Body of pancreas (tissue), 4 donors: ENCODE data around the gene EFNA3. TPM values are rescaled to one million over a fixed set of nuclear protein-coding genes. Genes with fewer than 3 reads are reported as not detected.

Experiments
- ATAC-seq: fragments of 150-250 bp; one replicate; pipeline ENCODE4 v1.9.1; 2016
- DNase-seq, 4 donors: peaks; one replicate each; pipeline ENCODE4 v3.0.0-alpha.2; 2019
- H3K27ac ChIP-seq, 4 donors: fragments of 200-600 bp; sonication (generic); 1 replicate in 3 of 4; 2 replicates in 1 of 4; pipeline versions ENCODE4 v1.5.1 to v1.6.1; 2016 to 2019; ENCODE audit warnings: mild to moderate bottlenecking in 1 of 4, mixed read lengths in 1 of 4, moderate library complexity in 1 of 4
- H3K27me3 ChIP-seq, 2 donors: fragments of 200-600 bp; sonication (generic); one replicate each; pipeline ENCODE4 v1.6.0; 2016; ENCODE audit warnings: mild to moderate bottlenecking in 1 of 2
- H3K36me3 ChIP-seq, 2 donors: fragments of 200-600 bp; sonication (generic); replicated peaks in 1 of 2; 2 replicates each; pipeline ENCODE4 v1.5.1; 2016; ENCODE audit warnings: low read depth in 2 of 2; ENCODE audit not compliant: insufficient read depth in 1 of 2
- H3K4me1 ChIP-seq: fragments of 200-600 bp; sonication (generic); one replicate; pipeline ENCODE4 v1.6.0; 2016
- H3K4me3 ChIP-seq, 2 donors: fragments of 200-600 bp; sonication (generic); 1 replicate in 1 of 2; 2 replicates in 1 of 2; pipeline ENCODE4 v1.5.1; 2016 to 2019
- H3K9me3 ChIP-seq, 3 donors: fragments of 200-600 bp; sonication (generic); 1 replicate in 2 of 3; 2 replicates in 1 of 3; pipeline ENCODE4 v1.5.1; 2016
- POLR2A ChIP-seq, 3 donors: fragments of 450-650 bp; IDR thresholded peaks; one replicate each; pipeline ENCODE4 v1.6.1; 2016; ENCODE audit warnings: antibody characterized with exemption in 3 of 3, mild to moderate bottlenecking in 2 of 3
- WGBS, 2 donors: methylation state at CpG; one replicate each; pipeline ENCODE4 v1.1.5; 2017; 5-methylcytosine and 5-hydroxymethylcytosine counted together
- intact Hi-C: fragments of 100-400 bp; cut with DNase I; formaldehyde crosslinking; loops from one replicate; pipeline ENCODE4 v1.15.1; 2023
- total RNA-seq, 2 donors: library from RNA; depleted of rRNA; stranded (reverse); fragments of >200 nt; gene quantifications; one replicate each; pipeline ENCODE4 v1.1.0, GENCODE V29; 2016
- TF ChIP-seq, protein P1 (sequence below), 7 experiments: fragments of 450-650 bp in 4 of 7; fragments of 200-600 bp in 3 of 7; sonication (generic) in 3 of 7; IDR thresholded peaks; one replicate each; pipeline ENCODE4 v1.5.1; 2016 to 2019; ENCODE audit warnings: antibody characterized with exemption in 7 of 7

EFNA3 gene
- total RNA-seq, 2 donors from 2014 or later = 1.8 TPM; not detected in 1

DNA sequence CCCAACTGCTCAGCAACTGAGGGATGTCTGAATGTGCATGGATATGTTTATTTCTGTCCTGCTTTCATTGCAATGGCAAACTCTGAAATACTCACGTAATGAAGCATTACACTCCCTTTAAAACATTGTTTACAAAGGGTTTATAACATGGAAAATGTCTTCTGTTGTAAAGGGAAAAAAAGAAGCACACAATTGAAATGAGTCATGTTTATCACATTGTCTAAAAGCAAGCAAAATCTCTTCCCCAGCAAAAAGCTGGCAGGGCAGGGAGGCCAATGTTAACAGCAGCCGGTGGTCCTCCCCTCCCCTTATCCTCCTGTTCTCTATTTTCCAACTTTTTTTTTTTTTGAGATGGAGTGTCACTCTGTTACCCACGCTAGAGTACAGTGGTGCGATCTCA lies 45.2 kb downstream of the EFNA3 start:
- Histone ChIP-seq H3K27ac (no peak overlapping the region), H3K4me1 (peaks cover 29% of the 10 kb centered on the region), H3K9me3 (no peaks in the 10 kb centered on the region), H3K4me3 (no peak overlapping the region), H3K27me3 (no peaks in the 10 kb centered on the region), H3K36me3 (no peaks in the 10 kb centered on the region)
- 68 to 76% methylated on average over 4 of the region's 4 CpGs for WGBS, 2 donors
- intact Hi-C loops = no loop called here
- DNase-seq (no peak), ATAC-seq (no peak)
- TF ChIP-seq, protein P1, sequence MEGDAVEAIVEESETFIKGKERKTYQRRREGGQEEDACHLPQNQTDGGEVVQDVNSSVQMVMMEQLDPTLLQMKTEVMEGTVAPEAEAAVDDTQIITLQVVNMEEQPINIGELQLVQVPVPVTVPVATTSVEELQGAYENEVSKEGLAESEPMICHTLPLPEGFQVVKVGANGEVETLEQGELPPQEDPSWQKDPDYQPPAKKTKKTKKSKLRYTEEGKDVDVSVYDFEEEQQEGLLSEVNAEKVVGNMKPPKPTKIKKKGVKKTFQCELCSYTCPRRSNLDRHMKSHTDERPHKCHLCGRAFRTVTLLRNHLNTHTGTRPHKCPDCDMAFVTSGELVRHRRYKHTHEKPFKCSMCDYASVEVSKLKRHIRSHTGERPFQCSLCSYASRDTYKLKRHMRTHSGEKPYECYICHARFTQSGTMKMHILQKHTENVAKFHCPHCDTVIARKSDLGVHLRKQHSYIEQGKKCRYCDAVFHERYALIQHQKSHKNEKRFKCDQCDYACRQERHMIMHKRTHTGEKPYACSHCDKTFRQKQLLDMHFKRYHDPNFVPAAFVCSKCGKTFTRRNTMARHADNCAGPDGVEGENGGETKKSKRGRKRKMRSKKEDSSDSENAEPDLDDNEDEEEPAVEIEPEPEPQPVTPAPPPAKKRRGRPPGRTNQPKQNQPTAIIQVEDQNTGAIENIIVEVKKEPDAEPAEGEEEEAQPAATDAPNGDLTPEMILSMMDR (IDR thresholded peaks at IDR 0.05) = no peak
- no peak for TF ChIP-seq POLR2A (IDR thresholded peaks at IDR 0.05)

DNA sequence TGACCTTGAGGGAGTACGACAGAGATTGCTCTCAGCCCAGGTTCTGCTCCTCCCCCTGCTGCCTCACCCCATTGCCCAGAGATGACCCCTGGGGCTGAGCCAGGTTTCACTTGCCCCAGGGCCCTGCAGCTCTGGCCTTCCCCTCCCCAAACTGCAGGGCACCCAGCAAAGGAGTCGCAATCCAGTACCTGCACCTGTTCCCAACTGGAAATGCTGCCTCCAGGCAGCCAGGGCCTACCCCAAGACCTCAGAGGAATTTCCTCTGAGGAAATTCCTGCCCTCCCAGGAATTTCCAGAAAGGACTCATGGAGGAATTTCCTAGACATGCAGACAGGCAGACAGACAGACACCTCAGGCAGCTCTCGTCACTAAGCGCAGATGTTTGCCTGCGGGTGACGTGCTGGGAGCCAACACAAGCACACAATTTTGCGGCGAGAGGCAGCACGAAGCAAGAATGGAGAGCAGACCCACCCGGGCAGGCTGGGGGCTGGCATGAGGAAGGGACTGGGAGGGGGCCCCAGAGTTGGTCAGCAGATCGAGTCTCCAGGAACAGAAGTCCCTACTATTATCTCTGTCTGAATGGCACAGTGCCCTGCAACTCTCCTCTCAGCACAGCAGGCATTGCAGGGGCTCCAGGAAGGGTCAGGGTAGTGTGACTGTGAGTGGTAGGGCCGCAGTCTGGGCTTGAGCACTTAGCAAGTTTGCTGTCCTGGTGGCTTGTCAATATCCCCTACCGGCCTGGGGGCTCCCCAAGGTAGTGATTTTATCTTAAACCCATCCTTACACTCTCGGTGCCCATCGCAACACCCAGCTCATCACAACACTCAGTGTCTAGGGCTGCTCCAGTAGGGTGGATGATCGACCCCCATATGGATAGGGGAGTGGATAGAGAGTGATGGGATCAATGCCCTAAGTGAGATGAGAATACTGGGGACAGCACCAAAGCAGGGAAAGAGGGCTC lies 46.1 kb downstream of the EFNA3 start:
- Histone ChIP-seq H3K9me3 (no peaks in the 10 kb centered on the region), H3K4me3 (no peak overlapping the region), H3K4me1 (peaks cover 34% of the 10 kb centered on the region), H3K36me3 (no peaks in the 10 kb centered on the region), H3K27me3 (no peaks in the 10 kb centered on the region), H3K27ac (peak overlapping the region in 2 of 4 donors; percentile 96 to 99)
- no peak for TF ChIP-seq POLR2A (IDR thresholded peaks at IDR 0.05)
- TF ChIP-seq, protein P1 (IDR thresholded peaks at IDR 0.05) = no peak
- WGBS, 2 donors = 84 to 85% methylated on average over 12 to 16 of the region's 16 CpGs
- intact Hi-C loops = loop anchor here (5.0 kb wide), 1 partner anchor 32 kb away; no protein-coding TSS in a partner anchor
- no peak for ATAC-seq
- DNase-seq = no peak

DNA sequence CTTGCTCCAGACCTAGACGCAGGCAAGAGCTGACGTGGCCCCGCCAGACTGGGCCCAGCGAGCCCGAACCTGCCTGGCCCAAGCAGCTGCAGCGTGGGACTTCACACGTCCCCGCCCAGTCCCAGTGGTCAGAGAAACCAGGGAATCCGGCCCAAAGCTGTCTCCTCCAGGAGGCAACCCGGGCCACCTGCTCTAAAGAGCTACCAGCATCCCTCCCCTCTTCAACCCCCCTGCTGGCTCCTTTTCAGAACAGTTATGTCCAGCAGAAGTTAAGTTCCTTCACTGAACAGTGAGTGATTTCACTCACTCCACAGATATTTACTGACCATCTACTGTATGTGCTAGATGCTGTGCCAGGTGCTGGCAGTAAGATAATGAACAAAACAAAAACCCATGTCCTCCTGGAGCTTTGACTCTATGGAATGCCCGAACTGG lies 46.9 kb downstream of the EFNA3 start:
- no peak overlapping the region for H3K4me3 ChIP-seq
- no peaks in the 10 kb centered on the region for H3K9me3 ChIP-seq
- no peak for DNase-seq
- WGBS, 2 donors = 83 to 89% methylated on average over 1 to 11 of the region's 11 CpGs
- no peaks in the 10 kb centered on the region for H3K36me3 ChIP-seq
- H3K4me1 ChIP-seq = peaks cover 41% of the 10 kb centered on the region
- H3K27ac ChIP-seq = peak overlapping the region; percentile 94 to 99 (median 98)
- TF ChIP-seq, protein P1 (IDR thresholded peaks at IDR 0.05) = no peak
- no peak for TF ChIP-seq POLR2A (IDR thresholded peaks at IDR 0.05)
- intact Hi-C loops = loop anchor here (5.0 kb wide), 1 partner anchor 33 kb away; no protein-coding TSS in a partner anchor
- no peaks in the 10 kb centered on the region for H3K27me3 ChIP-seq
- ATAC-seq = no peak

DNA sequence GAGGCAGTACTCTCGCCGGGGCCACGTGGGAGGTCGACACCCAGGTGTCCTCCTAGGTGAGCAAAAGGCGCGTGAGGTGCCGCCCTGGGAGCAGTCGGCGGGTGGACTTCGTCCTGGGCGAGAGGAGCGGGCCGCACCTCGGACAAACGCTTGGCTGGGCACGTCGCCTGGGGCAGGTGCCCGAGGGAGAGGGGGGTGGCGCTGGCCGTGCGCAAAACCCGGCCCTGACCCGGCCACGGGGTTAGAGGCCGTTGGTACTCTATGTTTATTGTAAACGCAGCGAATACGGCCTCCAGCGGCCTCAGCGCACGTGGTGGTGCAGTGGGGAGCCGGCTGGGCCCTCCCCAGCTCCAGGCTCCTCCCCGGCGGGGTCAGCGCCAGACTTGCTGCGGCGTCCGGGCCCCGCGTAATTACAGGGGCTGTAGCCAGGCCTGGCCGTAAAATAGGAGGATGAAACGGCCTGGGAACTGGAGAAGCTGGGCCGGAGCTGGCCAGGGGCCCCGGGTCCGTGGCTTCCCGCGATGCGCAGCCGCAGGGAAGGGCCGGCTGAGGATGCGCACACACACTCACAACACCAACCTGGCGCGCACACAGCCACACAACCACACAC lies 47.4 kb downstream of the EFNA3 start:
- intact Hi-C loops = loop anchor here (5.0 kb wide), 1 partner anchor 34 kb away; no protein-coding TSS in a partner anchor
- DNase-seq (peak; percentile 62 to 76 (median 70)), ATAC-seq (peak; percentile 32)
- no peaks in the 10 kb centered on the region for H3K27me3 ChIP-seq
- H3K9me3 ChIP-seq = no peaks in the 10 kb centered on the region
- peaks cover 46% of the 10 kb centered on the region for H3K4me1 ChIP-seq
- TF ChIP-seq, protein P1 (IDR thresholded peaks at IDR 0.05) = no peak
- TF ChIP-seq POLR2A (IDR thresholded peaks at IDR 0.05) = peak in 2 of 3 donors; percentile 7 to 13
- WGBS, 2 donors = 26 to 27% methylated on average over 16 to 53 of the region's 53 CpGs
- peak overlapping the region; percentile 94 to 99 (median 98) for H3K27ac ChIP-seq
- H3K4me3 ChIP-seq = no peak overlapping the region
- H3K36me3 ChIP-seq = no peaks in the 10 kb centered on the region
